ENCODE results near the gene MINDY2.

The MINDY2 gene

DNA sequence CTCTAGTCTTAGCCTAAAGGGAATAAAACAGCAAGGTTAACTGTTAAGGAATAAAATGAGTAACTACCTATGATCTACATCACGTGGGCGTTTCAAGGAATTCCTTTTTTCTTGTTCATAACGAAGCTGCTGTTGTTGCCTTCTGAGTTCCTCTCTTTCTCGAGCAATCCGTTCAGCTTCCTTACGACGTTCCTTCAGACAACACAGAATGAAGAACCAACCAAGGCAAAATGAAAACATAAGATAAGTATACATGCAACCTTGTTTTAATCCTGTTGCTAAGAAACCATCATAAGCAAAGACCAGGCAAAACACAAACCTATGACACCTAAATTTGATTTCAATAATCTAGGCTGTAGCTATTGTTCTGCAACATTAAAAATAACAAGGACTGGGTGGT, 118.3 kb downstream of the MINDY2 start:
- no peak for DNase-seq

DNA sequence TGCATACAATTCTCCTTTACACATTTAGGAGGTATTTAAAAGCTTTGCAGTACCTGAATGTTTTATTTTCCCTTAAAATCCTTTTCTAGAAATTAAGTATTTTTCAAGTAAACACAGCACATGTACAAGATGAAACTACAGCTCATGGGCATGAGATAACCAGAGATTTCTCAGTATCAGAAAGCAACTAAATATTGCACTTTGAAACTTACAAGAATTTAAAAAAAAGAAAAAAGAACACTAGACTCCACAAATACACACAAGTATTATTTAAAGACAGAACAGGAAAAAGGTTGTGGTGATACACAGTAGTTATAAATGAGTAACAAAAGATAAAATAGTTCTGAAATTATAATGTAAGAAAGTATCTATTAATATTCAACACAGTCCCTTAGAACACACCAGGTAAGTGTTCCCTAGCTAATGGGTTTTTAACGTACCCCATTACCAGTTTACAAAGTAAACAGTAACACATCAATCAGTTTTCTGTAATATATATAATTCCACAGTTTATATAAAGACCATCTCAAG, 127.1 kb downstream of the MINDY2 start:
- DNase-seq: no peak

DNA sequence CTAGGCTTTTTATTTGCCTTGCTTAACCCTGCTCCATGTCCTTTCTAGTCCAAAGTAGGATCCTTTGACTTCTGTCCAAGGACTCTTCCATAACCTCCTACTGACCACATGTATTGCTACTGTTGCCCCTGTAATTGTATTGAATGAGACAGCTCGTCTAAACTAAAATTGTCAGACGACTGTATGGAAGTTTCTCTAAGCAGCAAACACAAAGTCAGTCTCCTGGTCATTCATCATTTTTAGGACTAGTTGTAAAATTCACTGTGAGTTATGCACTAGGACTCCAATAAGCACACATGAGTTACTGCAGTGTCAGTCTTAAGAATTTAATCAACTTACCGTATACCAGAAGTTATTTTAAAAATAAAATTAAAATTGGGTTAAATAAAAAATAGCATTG, 129.5 kb downstream of the MINDY2 start:
- no peak for DNase-seq

DNA sequence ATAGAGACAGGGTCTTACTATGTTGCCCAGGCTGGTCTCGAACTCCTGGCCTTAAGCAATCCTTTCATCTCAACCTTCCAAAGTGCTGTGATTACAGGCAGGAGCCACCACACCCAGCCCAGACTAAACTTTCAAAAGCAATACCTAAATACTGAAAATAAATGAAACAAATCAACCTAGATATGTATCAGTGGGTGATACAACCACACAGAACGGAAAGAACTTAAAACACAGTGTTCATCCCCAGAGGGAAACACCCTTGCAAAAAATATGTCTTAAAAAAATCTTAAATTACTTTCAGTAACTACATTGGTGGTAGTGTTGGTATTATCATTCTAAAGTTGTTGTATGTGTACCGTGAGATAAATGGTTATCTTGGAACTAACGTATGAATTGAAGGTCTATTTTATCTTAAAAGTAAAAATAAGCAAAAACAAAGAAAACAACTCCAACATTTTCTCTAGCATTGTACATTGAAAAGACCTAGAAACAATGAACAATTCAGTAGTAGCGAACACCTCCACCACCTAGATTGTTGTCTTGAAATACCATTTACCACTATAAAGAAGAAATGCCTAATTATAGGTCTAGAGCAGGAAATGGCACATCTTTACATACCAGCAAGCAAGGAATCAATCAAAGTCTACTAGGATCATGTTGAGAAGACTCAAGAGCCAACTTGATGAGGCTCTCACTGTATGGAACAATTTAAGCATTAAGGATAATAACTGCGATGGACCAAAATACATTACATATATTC, 137.6 kb downstream of the MINDY2 start:
- no peak for DNase-seq

DNA sequence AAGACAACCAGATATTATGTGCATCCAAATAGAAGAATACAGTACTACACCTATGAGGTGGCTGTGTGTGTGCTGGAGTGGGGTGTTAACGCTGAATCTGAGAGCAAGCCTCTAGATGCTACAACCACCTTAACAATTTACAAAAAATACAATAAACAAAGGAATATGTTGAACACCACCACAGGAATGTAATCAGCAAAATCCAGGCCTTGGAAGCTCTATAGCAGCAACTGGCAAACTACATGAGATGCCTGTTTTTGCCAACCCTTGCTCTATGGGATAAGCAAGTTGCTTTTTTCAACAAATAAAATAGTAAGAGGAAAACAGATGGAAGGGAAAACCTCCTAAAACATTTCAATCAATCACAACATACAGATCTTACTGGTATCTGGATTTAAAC, 138.5 kb downstream of the MINDY2 start:
- no peak for DNase-seq

DNA sequence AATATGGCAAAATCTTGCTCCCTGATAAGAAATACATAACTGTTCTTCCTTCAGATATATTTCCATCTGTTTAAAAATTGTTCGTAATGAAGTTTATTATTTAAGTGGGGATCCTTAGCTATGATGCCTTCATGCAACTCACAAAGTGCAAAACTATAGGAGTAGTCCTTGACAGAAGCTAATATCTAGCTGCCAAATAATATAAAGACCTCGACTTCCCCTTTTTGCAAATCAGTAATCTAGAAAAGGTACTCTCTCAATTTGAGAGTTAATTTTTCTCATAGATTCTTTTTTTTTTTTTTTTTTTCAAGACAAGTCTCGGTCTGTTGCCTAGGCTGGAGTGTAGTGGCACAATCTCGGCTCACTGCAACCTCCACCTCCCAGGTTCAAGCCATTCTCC, 139.4 kb downstream of the MINDY2 start:
- DNase-seq: no peak
